IPS DF 19.7 (cell line): Measurements from ENCODE around the gene CBS.
"Not testable (repeated sequence)": the region's sequence is repeated elsewhere in the genome, so short reads cannot be mapped to it uniquely, and the experiment has no call there.

ENCODE experiments used
- DNase-seq: peaks from one replicate; pipeline ENCODE4 v3.0.0-alpha.2; 2013; ENCODE audit warnings: low read depth, low spot score

Gene CBS

DNA sequence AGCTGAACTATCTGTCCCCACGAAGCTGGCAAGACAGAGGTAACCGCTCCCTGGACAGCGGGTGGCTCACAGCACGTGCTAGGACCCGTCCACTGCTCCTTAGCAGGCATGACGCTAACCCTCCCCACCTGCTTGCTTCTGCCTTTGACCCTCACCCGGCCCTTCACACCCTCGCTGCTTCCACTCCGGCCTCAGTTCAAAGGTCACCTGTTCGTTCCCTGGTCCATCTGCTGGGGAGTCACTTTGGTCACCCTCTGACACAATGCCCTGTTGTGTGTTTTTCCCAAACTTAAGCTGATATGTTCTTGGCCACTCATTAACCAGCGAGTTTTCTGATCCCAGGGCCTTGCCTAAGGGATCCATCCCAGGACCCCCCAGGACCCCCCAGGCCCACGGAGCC is 7.6 kb downstream of the CBS start:
- DNase-seq: not testable (repeated sequence)

DNA sequence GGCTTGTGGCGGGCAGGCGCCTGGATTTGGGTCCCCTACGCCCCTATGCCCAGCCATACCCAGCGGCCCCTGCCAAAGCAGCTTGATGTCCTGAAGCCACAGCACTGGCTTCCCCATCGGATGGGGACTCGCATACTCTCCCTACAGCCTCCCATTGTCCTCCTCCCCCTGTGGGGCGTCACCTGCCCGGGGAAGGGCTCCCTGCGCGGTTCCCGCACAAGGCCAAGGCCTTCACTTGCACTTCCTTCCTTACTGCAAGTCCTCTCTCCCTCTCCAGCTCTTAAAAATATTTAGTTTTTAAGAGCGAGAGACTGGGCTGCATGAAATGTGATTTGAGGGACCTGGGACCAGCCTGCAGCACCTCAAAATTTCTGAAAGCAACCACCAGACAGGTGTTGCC is 8.9 kb downstream of the CBS start:
- DNase-seq: not testable (repeated sequence)

DNA sequence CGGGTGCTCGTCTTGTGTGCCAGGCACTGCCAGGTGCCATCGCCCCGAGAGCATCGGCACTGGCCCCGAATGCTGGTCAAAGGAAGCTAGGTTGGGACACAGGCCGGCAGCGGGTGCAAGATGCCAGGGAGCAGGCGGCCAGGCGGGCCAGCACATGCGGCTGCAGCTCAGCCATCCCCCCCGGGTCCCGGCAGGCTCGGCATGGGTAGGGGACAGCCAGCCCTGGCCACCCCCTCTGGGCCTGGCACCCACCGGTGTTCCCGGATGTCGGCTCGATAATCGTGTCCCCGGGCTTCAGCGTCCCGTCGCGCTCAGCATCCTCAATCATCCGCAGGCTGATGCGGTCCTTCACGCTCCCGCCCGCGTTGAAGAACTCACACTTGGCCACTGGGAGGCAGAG is 9.6 kb downstream of the CBS start:
- not testable (repeated sequence) for DNase-seq

DNA sequence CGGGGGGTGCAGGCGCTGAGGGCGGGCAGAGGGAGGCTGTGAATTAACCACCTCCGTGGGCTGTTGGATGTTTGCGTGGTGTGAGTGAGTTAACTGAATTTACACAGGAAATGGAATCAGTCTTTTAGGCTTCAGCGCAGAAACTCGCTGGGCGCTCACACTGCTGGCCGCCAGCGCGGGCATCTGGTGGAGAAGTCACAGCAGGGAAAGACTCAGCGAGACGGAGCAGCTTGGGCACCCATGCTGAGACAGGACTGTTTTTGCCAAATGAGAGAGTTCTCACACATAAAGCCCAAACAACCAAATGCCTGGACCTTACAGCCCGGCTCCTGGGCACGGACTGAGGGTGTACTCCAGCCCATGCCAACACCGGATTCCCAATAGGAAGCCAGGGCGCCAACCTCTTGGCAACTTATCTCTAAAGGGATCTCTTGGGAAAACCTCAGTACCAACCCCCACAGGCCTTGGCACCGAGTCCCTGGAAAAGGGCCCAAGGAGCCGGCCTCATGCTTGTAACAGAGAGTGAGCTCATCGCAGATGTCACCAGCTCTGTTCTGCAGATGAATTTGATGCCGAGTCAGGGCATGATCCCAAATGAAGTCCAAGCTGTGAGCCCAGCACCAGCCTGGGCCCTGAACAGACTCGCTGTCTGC is 11.2 kb downstream of the CBS start:
- not testable (repeated sequence) for DNase-seq

DNA sequence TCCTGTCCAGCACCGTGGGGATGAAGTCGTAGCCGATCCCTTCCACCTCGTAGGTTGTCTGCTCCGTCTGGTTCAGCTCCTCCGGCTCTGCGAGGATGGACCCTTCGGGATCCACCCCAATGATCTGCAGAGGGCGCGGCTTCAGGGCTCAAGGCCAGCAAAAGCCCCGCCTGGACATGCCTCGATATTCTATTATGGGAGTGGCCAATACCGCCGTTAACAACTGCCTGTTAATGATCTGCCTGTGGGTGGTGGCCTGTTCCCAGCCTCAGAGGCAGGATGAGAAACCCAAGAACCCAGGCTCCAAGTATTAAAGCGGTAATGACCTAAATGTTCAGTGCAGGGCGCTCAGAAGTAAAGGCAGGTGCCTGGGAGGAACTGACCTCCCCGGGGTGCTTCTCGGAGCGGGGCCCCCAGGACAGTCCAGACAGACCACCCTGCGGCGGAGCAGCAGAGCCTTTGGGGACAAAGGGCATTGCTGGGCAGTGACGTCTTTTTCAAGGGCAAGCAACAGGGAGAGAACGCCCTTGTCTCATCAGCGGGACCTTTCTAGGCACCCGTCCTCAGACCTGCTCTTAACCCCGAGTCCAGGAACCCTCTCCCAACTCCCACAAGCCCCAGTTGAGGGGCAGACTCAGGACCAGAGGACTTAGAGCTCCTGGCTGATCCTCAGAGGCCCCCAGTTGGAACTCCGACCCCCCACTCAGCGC is 12.5 kb downstream of the CBS start:
- not testable (repeated sequence) for DNase-seq

DNA sequence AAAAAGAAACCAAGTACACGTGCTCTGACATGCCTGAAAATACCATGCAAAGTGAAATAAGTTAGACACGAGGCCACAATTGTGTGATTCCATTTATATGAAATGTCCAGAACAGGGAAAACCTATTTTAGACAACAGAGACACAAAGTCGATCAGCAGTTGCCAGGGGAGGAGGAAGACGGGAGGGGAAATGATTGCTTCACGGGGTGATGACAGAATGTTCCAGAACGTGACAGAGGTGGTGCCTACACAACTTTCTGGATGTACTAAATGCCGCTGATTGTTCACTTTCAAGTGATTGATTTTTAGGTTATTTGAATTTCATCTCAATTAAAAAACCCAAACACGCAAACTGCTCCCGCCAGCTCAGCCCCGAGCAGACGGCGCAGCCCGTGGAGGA is 22.5 kb downstream of the CBS start:
- DNase-seq: not testable (repeated sequence)

DNA sequence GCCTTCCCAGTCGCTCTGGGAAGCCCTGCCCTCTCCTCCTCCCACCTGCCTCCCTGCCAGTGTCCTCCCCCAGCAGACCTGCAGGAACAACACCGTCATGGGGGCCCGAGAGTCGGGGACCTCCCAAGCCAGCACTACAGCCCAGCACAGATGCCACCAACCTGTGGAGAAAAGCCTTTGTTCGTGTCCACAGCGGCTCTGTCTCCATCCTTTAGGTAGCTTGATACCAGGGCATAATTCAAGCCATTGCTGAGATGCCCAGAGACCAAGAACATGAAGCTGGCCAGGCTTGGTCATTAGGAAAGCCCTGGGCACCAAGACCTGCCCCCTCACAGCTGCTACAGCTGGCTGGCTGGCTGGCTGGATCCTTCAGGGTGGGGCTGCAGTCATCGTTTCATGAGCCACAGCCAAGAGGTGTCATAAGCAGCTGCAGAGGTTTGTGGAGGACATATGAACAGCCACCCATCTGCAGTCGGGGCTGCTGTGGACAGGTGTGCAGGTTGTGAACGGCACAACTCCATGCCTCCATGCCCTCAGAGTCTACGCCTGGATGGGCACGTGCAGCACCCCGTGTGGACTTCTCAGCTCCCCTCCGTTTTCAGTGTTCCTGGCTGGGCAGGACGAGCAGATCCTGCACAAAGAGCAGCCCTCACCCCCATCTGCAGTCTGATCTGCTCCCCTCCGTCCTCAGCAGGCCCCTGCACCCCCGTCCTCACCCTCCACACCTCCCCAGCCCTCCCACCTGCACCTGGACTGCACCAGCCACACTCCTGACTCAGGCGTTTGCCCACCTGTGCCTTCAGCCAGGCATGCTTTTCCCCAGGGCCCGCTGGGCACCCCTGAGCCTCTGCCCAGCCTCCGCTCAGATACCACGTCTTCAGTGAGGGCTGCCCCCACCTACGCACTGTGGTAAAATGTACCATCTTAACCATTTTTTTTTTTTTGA is 29.5 kb downstream of the CBS start:
- DNase-seq: not testable (repeated sequence)

DNA sequence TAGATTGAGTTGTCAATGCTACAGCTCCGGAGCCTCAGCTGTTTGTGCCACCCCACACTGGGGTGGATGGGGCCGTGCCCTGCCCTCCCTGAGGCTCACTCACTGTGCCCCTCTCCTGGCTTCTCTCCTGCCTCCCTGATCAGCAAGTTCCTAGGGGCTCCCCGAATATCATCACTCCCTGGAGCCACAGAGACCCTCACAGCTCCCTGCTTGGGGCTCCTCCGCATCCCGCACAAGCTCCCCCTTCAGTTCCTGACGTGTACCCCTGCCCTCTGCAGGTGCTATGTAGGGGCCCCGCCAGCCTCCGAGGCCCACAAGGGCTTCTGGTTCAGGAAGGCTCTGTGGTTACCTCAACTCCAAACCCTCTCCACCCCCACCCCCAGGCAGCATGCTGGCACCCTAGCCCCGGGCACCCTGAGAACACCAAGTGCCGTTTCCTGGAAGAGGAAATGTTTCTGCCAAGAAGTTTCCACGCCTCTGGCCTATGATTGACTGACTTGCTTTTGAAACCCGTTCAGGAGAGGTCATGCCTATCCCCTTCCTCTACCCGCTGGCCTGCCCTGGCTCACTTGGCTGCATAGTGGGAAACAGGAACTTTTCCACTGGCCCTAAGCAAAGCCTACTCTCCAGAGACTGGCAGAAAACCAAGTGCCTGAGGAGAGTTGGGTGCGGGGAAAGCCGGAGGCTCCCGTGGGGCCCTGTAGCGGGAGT is 30.3 kb downstream of the CBS start:
- not testable (repeated sequence) for DNase-seq

DNA sequence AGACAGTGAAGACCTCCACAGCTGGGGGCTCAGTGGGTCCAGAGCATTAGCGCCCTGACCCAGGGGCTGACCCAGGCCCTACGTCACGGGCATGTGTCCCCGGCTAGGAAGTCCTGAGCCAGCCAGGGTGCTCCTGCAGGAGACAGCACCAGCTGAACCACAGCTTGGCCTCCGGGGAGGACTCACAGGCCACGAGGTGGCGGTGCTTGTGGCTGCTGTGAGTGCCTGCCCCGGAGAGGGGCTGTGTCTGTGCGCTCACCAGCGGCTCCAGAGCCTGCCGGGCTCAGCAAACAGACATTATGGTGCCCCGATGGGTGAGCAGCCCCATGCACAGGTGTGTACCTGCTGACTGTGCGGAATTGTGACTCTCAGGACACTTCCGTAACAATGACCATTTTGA is 31.1 kb downstream of the CBS start:
- DNase-seq: not testable (repeated sequence)

DNA sequence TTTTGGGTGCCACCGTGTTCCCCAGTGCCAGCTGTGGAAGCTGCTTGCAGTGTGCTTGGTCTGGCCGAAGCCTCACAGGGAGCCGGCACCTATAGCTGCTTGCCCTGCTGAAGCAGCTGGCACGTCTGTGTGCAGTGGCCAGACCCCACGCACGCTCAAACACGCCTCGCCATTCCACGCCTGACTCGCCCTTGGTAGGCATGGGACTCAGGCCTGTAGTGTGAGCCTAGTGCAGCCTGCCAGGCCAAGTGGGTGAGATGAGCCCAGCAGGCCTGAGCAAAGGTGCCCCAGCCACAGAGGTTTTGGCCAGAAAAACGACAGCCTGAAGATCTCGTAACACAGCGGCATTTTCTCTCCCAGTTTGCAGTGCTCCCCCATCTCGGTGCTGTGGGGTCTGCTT is 32.3 kb downstream of the CBS start:
- not testable (repeated sequence) for DNase-seq

DNA sequence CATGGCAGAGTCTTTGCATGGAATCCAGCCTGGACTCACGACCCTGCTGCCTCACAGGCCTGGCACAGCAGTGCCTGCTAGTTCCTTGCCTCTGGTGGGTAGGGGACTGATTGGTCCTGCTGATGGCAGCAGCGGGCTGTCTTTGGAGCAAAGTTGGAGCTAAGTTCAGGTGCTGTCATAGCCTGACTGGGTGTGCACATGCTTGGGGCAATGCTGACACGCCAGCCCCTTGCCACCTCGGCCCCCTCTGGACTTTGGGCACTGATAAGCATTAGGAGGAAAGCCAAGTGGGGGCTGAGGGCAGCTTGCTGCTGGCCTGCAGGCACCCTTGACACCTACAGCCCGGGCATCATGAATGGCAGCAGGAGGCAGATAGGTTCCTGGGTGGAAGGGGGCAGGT is 33.5 kb downstream of the CBS start:
- DNase-seq: not testable (repeated sequence)

DNA sequence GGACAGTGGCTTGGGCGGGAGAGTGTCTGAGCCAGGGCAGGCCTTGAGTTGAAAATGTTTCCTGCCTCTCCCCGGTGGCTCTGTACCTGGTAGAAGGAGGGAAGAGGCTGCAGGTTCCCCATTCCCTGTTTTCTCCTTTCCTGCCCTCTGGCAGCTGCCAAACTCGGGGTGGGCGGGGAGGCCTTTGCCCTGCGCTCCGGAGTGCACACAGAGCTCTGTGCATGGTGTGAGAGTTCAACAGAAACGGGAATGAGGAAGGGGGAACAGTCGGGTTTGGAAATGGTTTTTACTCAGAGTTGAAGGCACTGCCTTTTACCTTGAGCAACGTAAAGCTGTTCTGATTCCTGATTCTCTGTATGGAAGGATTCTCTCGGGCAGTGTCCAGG is 37.0 kb downstream of the CBS start:
- not testable (repeated sequence) for DNase-seq

DNA sequence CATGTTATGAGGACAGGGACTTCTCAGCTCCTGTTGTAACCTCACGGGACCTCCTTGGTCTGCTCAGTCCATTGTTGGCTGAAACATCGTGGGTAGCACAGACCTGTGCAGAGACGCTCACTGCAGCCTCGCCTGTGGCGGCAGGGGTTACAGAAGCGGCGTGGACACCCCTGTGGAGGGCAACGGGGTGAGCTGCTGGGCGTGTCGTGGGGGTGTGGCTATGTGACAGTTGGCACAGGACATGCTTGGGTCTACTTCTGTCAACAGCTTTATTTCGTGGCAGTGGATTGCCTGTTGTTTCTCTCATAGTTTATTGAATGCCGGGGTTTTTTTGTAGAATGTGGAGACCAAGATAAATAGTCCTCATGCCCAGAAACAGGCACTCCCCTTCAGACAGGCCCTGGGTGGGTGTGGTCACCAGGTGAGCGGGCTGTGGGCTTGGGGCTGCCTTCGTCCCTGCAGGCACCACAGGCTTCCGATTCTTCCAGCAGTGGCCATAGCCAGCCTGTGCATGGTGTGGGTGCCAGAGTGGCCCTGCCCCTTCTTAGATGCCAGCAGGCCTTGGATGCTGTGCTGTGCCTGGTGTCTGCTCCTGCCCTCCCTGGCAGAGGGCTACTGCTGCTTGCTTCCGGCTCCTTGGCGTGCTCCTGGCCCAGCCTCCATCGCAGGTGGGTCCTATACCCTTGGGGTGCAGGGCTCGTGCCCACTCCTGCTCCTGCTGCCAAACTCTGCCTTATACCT is 37.5 kb downstream of the CBS start:
- DNase-seq: not testable (repeated sequence)

DNA sequence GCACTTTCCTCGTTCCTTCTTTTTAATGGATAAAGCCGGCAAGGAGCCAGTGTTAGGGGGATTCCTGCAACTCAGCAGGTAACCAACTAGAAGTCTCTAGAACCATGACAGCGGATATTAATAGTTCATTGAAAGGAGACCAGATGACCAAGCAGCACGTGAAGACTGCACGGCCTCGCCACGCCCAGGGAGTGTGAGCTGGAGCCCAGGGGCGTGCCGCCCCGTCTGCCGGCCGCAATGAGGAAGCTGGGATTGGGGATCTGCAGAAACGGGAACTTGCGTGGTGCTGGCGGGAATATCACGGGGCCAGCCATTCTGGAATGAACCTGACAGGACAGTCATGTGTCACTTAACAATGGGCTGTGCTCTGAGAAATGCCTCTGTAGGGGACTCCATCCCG is 38.7 kb downstream of the CBS start:
- not testable (repeated sequence) for DNase-seq

DNA sequence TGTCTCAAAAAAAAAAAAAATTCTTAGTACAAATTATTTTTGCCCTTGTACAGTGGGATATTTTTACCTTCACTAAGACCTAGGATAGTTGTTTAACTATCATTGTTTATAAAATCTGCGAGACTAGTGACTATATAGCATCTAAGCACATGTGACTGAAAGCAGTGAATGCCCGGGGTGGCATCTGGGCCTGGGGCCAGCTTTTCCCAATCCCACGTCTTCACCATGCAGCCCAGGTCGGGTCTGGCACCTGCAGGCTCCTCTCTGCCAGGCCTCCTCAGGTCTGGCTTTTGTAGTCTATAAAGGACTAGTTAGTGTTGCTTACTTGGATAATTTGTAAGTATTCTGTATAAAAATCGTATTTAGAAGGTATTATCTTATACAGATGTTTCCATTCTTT is 40.8 kb downstream of the CBS start:
- no peak for DNase-seq

DNA sequence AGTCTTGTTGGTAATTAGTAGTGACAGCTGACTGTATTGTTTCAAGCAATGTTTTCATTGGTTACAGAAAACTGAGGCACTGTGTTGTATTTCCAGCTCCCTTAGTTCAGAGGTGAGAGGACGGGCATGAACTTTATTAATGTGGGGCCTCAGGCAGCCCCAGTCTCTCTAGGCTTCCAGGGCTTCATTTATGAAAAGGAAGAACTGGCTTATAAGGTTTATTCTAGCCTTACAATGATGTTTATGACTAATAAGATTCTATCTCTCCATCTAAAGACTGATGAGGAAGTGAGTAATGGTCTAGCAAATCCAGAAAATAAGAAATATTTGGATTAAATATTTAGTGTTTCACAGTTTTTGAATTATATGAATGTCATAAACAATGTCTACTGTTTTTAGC is 41.5 kb downstream of the CBS start:
- no peak for DNase-seq

DNA sequence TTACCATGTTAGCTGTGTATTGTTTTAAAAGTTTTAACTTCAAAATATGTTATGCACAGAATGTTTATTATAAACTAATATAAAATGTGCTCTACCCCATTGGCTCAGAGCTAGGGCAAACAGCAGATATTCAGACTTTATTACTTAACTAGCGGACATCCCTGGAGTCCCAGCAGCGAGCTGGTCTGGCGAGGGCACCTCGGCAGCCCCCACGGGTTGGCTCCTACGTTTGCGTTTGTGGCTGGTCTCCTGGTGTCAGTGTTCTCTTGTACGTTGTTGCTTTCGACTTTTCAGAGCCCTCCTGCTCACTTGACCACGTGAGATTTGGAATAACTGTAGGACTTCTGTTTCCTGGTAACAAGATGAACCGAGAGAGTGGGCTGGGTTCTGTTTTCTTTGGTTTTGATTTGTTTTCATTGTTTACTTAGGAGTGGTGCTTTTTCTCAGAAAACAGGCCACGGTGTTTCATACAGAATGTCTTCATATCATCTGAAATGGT is 44.5 kb downstream of the CBS start:
- no peak for DNase-seq

DNA sequence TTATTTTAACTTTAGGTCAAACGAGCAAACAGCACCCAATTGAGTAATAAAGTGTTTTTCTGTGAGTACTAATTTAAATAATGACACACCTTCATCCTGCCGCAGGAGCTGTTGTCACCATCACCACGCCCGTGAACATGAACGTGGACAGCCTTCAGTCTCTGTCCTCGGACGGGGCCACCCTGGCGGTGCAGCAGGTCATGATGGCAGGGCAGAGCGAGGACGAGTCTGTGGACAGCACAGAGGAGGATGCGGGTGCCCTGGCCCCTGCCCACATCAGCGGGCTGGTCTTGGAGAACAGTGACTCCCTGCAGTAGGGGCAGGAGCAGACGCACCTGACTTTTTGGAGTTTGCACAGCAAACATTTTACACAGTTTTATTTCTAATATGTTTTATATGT is 45.9 kb downstream of the CBS start:
- DNase-seq: no peak

DNA sequence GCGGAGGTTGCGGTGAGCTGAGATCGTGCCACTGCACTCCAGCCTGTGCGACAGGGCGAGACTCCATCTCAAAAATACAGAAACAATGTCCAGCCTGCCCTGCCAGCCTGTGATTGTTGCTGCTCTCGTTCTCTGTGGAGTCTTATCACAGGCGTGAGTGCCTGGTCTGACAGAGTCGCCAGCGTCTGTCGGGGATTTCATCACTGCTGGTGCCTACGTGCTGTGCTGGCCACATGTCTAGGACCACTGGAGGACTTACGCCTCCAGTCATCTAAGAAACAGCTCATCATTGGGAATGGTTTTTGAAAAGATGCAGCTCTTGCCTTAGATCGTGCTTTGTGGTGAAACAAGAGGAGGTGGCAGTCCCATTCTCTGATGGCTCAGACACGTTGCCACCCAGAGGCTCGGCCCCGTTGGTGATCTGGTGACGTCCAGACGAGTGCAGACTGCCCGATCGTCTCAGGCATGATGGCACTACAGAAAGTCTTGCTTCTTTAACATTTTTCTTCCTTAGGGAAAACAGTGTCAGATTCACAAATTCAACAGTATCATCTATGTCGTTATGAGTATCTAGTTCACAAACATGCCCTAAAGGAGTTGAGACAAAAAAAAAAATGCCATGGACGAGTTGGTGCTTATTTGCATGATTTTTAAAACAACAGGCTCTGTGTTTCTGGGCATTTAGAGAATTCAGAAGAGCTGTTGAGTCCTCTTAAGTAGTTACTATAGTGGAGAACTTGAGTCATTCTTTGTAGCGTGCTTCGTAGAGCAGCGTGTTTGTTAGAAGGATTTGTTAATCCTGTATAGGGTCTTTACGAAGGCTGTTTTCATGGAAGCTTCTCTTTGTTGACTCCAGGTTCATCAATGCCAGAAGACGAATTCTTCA is 47.5 kb downstream of the CBS start:
- no peak for DNase-seq
